Stimulated activated CD4-positive, alpha-beta T cell treated with anti-CD3 and anti-CD28 coated beads, TNF-alpha, amount 100 ng/mL, for 4 hours (primary cell): ENCODE results near the gene NOP14.
A peak's percentile ranks its signal among the peaks of the same experiment; 100 is the strongest.
"Not testable (repeated sequence)": the region's sequence is repeated elsewhere in the genome, so short reads cannot be mapped to it uniquely, and the experiment has no call there.

Experiments
- DNase-seq, 3 experiments: peaks; one replicate each; pipeline ENCODE4 v3.0.0-alpha.2; 2020; ENCODE audit warnings: low read depth in 3 of 3

Gene NOP14

DNA sequence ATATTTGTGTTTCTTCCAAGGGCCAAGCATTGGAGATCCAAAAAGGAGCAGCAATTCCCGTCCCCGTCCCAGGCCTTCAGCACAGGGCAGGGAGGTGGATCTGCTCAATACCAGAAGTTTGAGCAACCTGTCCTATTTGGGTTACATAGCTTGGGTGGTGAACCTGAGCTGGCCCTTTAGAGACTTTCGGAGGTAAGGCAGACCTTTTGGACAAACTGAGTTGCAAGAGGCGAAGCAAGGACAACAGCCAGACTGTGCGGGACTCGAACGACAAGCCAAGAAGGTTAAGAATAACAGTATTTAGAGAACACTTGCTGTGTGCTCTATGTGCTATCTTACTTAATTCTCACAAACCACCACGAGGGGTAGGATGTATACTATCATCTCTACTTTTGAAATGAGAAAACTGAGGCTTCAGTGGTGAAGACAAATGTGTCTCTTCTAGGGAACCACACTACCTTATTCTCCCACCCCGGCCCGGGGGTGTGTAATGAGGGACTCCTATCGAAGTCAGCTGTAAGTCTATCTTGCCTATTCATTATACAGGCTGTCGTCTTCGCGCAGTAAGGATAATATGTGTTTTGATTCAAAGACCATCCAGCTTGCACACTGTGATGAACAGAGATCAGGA is 1.3 kb downstream of the NOP14 start:
- no peak for DNase-seq

DNA sequence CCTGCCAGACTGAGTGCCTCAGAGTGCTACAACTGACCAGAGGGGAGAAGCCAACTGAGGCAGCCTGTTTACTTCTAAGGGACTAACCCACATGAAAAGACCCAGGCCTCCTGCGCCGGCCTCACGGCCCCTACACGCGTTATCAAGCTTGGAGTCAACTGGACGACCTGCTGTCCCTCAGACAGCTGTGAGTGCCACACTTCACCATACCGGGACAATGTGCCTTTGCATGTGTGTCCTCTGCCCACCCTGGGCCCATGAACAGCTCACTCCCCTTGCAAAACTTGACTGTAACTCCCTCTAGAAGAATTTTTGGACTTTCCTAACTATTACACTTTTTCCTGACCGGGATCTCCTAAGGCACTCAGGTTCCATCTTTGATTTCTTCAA is 1.8 kb downstream of the NOP14 start:
- DNase-seq, result no peak

DNA sequence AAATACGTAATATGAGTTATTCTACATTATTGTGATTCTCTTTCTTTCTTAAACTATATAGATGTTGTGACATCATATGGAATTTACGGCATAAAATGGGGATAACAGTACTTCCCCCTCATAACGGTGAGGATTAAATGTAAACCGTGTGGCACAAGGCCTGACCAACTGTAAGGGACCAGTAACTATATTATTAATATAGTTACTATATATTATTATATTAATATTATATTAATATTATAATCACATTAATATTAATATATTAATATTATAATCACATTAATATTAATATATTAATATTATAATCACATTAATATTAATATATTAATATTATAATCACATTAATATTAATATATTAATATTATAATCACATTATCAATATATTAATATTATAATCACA is 2.8 kb downstream of the NOP14 start:
- DNase-seq, result not testable (repeated sequence)

- no peak for DNase-seq
Observed at GRCh38 chr4:2958446-2958845, 4.8 kb downstream of the NOP14 start.

DNA sequence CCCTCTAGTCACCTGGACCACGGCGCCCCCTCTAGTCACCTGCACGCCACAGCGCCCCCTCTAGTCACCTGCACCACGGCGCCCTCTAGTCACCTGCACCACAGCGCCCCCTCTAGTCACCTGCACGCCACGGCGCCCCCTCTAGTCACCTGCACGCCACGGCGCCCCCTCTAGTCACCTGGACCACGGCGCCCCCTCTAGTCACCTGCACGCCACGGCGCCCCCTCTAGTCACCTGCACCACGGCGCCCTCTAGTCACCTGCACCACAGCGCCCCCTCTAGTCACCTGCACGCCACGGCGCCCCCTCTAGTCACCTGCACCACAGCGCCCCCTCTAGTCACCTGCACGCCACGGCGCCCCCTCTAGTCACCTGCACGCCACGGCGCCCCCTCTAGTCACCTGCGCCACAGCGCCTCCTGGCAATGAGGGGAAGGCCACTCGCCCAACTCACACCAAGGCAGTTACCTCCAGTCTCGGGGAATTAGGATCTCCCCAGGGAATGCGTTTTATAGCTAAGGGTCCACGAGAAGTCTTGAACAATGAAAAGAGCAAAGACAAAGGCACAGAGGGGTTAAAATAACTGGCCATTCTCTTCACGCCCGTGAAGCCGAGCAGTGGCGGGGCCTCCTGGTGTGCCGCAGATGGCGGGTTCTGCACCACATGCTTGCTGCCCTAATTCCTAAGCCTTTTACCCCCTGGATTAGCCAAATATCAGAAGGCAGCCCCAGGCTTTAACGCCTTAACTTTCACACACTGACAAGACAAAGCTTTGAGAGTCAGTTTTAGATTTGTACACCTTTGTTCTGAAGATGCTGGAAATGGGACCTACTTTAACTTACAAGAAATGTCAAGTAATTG is 7.8 kb downstream of the NOP14 start:
- not testable (repeated sequence) for DNase-seq

DNA sequence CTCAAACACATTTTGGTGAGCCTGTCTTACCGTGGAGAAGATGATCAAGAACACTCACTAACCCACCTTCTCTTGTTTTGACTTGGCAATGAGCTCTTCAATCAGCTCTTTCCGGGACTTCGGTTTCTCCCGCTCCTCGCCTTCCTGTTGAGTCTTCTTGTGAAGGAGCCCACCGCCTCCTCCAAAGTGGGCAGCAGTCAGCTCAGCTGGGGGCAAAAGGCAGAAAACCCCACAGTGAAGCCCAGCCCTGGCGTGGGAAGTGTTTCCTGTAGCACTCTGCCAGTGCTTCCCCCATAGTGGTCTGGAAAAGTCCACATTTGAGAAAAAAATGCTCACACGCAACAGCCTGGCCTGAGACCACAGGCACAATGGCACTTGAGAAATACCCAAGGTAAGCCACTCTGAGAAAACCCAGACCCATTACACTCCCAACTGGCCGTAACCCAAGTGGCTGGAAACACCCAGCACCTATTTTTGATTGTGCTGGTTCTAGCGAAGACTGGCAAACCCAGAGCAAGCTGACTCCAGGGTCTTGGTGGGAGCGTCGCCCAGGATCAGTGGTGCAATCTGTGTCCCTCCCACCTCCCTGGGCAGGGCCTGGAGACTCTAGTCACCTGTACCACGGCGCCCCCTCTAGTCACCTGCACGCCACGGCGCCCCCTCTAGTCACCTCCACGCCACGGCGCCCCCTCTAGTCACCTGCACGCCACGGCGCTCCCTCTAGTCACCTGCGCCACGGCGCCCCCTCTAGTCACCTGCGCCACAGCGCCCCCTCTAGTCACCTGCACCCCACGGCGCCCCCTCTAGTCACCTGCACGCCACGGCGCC is 8.6 kb downstream of the NOP14 start:
- peak in 1 of 3 experiments; percentile 41 for DNase-seq

GRCh38 chr4:2953496-2953895 is 9.7 kb downstream of the NOP14 start:
- DNase-seq, result no peak

GRCh38 chr4:2950221-2950989 is 12.8 kb downstream of the NOP14 start:
- no peak for DNase-seq

GRCh38 chr4:2949782-2950125 is 13.5 kb downstream of the NOP14 start:
- no peak for DNase-seq

- no peak for DNase-seq
Observed at GRCh38 chr4:2948895-2949781, 14.1 kb downstream of the NOP14 start.

GRCh38 chr4:2947926-2948325 is 15.3 kb downstream of the NOP14 start:
- DNase-seq, result no peak

- no peak for DNase-seq
Observed at GRCh38 chr4:2946812-2947600, 16.2 kb downstream of the NOP14 start.

DNA sequence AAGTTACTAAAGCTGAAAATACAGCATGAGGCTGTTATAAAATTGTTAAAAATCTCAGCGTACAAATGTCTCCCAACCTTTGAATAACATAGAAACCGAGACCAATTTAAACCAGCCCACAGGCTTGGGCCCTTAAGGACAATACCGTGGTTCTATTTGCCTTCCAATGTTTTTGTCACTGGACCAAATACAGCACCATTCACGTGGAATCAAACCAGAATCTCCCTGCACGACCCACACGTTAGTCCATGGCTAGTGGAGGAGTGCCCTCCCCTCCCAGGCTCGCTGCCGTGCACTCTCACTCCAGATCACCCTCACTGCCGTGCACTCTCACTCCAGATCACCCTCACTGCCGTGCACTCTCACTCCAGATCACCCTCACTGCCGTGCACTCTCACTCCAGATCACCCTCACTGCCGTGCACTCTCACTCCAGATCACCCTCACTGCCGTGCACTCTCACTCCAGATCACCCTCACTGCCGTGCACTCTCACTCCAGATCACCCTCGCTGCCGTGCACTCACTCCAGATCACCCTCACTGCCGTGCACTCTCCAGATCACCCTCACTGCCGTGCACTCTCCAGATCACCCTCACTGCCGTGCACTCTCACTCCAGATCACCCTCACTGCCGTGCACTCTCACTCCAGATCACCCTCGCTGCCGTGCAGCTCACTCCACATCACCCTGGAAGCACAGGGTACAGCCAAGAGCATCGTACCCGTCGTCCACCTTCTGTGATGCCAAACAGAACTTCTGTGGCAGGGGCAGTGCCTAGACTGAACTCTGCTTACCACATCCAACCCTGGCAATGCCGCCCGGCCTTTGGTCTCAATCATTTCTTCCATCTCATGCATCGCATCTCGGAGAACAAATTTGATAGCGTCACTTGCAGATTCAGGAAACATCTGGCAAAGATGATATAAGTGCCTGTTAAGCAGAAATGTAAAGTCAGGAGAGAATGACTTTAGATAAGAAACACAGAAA is 17.3 kb downstream of the NOP14 start:
- not testable (repeated sequence) for DNase-seq

- no peak for DNase-seq
Observed at GRCh38 chr4:2944586-2945526, 18.4 kb downstream of the NOP14 start.

- no peak for DNase-seq
Observed at GRCh38 chr4:2944091-2944482, 19.1 kb downstream of the NOP14 start.

DNA sequence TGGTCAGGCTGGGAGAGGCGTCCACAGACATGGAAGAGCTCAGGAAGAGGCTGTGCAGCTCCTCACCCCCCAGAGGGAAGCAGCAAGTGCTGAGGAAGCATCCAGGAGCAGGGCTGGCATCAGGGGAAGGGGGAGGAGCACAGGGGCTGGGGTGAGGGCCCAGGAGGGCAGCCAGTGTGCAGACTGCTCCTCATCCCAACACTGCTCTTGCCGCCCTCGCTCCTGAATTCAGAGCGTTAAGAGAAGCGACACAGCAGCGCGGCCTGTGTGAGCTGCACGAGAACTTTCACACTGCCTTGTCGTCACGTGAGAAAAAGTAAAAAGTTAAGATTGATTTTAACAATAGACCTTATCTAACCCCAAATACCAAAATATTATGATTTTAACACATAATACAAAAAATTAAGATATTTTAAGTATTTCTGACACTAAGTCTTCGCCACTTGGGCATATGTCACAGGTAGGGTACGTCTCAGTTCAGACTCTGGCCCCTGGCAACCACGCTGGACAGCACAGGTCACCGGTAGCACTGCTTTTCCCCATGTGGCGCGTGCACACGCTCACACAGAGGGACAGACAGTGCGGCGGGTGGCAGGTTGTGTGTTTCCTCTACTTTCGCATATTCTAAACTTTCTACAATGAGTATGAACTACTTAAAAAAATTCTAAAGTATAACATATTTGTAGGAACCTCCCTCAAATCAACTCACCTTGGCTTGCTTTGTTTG is 19.7 kb downstream of the NOP14 start:
- no peak for DNase-seq
